GM21529 (cell line): Measurements from ENCODE around the gene F8.
A peak's percentile ranks its signal among the peaks of the same experiment; 100 is the strongest.
"Not testable (repeated sequence)": the region's sequence is repeated elsewhere in the genome, so short reads cannot be mapped to it uniquely, and the experiment has no call there.

Source experiments
- ATAC-seq: cut with Tn5 transposase; IDR thresholded peaks from one replicate; pipeline ENCODE4 v1.9.1; 2021; ENCODE audit not compliant: unreplicated experiment

The F8 gene

DNA sequence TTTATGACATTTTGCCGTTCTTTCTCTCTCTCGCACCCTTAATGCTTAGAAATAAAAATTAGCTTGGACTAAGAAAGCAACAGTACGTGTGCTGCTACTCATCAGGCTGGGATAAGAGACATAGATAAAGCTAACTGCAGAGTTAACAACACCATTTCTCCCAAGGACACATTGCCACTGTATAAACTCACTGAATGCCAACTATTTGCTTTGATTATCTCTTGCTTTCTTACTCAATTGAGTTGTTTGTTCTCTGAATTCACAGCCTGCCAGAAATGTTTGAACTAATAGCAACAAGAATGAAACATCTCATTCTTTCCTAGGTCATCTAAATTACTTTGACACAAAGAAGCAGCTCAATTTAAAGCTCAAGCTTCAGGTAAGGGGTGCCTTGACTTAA lies 34.6 kb downstream of the F8 start:
- no peak for ATAC-seq

GRCh38 chrX:154986826-154987575 lies 35.5 kb downstream of the F8 start:
- no peak for ATAC-seq

- ATAC-seq, result no peak
Observed at GRCh38 chrX:154981116-154981411, 41.5 kb downstream of the F8 start.

DNA sequence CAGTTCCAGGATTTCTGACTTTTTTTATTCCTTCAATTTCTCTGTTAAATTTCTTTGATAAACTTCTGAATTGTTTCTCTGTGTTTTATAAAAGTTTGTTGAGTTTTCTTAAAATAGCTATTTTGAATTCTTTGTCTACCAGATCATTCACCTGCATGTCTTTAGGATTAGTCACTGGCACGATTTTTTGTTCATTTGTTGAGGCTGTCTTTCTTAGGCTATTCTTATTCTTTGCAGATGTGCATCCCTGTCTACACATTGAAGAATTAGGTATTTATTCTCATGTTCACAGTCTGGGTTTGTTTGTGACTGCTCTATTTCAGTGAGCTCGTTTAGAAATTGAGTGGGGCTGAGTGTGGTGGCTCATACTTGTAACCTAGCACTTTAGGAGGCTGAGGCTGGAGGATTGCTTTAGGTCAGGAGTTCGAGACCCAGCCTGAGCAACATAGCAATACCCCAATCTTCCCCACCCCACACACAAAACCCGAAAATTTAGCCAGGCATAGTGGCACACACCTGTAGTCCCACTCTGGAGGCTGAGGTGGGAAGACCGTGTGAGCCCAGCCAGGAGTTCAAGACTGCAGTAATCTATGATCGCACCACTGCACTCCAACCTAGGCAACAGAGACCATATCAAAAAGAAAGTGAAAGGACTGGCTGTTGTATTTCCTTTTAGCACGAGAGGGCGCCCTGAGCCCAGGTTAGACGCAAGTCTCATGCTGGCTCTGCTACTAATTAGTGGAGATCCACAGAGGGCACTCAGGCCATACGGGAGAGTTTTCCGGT lies 42.0 kb downstream of the F8 start:
- ATAC-seq, result peak; percentile 99

- ATAC-seq, result no peak
Observed at GRCh38 chrX:154979629-154980028, 42.9 kb downstream of the F8 start.

DNA sequence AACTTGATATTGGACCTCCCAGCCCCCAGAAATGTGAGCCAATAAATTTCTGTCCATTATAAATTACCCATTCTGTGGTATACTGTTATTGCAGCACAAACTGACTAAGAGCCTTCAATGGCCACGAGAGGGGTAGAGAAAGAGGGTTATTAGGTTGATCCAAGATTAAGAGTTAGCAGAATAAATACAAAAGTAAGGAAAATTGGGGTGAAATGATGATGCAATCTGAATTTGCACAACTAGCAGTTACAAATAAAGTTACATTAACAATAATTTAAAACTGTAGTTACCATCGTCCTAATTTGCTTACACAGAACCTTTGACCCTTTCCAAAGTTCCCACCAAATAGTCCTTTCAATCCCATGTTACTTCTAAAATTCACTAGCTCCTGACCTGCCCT lies 54.2 kb downstream of the F8 start:
- ATAC-seq, result no peak

DNA sequence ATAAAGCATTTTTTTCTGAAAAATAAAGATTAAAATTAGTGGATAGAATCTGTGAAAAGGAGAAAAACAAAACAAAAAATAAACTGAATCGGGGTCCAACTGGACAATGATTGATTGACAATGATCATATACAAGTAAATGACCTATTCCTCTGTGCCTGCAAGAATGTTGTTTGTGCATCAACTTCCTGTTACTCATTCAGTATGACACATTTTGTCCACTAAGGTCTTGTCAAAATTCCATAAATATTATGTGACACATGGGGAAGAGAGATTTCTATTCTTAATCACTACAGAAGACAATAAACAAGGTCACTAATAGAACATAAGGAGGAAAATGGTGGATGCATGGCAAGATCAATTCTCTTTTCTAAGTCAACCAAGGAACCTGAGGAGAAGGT lies 54.9 kb downstream of the F8 start:
- no peak for ATAC-seq

GRCh38 chrX:154961947-154962346 lies 60.6 kb downstream of the F8 start:
- ATAC-seq, result no peak

DNA sequence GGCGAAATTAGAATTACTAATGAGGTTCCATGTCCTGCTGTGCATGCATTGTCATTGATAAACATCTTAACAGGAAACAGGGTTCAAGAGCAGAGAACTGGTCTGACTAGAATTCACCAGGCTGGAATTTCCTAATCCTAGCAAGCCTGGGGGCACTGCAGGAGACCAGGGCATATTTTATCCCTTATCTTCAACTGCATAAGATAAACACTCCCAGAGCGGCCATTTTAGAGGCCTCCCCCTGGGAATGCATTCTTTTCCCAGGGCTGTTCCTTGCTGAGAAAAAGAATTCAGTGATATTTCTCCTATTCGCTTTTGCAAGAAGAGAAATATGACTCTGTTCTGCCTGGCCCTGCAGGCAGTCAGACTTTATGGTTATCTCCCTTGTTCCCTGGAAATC lies 66.7 kb downstream of the F8 start:
- ATAC-seq, result not testable (repeated sequence)

GRCh38 chrX:154939265-154939664 lies 83.3 kb downstream of the F8 start:
- not testable (repeated sequence) for ATAC-seq

DNA sequence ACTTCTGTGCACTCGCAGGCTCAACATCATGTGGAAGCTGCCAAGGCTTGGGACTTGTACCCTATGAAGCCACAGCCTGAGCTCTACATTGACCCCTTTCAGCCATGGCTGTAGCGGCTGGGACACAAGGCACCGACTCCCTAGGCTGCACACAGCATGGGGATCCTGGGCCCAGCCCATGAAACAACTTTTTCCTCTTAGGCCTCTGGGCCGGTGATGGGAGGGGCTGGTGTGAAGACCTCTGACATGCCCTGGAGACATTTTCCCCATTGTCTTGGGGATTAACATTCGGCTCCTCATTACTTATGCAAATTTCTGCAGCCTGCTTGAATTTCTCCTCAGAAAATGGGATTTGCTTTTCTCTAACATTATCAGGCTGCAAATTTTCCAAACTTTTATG lies 97.8 kb downstream of the F8 start:
- ATAC-seq, result not testable (repeated sequence)

GRCh38 chrX:154918060-154918483 lies 104.5 kb downstream of the F8 start:
- peak; percentile 68 for ATAC-seq

GRCh38 chrX:154914052-154914451 lies 108.5 kb downstream of the F8 start:
- no peak for ATAC-seq

DNA sequence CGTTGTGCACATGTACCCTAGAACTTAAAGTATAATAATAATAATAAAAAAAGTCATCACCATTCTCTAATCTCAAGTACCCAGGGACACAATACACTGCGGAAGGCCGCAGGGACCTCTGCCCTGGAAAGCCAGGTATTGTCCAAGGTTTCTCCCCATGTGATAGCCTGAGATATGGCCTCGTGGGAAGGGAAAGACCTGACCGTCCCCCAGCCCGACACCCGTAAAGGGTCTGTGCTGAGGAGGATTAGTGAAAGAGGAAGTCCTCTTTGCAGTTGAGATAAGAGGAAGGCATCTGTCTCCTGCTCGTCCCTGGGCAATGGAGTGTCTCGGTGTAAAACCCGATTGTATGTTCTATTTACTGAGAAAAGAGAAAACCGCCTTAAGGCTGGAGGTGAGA lies 112.0 kb downstream of the F8 start:
- ATAC-seq, result not testable (repeated sequence)

DNA sequence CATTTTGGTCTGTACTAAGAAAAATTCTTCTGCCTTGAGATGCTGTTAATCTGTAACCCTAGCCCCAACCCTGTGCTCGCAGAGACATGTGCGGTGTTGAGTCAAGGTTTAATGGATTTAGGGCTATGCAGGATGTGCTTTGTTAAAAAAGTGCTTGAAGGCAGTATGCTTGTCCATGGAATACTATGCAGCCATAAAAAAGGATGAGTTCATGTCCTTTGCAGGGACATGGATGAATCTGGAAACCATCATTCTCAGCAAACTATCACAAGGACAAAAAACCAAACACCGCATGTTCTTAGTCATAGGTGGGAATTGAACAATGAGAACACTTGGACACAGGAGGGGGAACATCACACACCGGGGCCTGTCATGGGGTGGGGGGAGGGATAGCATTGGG lies 112.5 kb downstream of the F8 start:
- not testable (repeated sequence) for ATAC-seq

DNA sequence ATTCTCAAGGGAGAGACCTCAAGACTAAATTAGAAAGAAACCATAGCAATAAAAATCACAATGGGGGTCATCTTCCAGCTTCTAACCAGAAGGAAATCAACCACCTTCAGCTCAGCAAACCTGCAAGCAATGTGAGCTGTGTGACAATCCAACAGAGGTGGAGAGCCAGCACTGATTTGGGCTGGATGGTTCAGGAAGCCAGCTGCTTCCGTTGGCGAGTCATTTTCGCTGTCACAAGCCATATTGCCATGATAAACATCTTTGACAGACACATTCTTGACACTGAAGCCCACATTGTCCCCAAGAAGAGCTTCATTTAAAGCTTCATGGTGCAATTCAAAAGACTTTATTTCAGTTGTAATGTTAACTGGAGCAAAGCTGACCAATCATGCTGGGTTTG lies 113.7 kb downstream of the F8 start:
- ATAC-seq, result no peak

DNA sequence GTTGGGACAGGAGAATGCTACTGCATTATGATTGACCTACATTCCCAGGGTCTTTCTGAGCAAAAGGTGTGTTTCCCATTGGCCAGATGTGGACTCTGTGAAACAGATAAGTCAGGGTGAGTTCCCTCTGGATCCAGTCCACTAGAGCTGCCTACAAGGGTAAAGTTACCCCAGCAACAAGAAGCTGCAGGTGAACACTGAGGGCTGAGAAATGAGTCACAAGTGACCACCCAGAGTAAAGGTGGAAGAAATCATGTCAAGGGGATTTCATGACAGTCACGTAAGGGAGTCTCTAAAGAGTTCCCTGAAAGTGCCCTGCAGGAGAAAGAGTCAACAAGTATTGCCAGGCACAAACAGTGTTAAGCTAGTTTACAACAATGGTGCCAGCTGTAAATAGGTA lies 120.1 kb downstream of the F8 start:
- ATAC-seq, result no peak

DNA sequence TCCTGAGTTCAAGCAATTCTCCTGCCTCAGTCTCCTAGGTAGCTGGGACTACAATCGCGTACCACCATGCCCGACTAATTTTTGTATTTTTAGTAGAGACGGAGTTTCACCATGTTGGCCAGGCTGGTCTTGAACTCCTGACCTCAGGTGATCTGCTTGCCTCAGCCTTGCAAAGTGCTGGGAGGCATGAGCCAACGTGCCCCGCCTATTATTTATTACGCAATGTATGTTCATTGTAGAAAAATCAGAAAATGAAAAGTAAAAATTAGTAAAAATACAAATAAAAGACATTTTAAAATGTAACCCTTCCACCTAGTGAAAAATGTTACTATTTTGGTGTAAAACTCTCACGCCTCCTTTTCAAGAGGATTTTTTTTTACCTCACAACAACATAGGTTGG lies 122.2 kb downstream of the F8 start:
- no peak for ATAC-seq

DNA sequence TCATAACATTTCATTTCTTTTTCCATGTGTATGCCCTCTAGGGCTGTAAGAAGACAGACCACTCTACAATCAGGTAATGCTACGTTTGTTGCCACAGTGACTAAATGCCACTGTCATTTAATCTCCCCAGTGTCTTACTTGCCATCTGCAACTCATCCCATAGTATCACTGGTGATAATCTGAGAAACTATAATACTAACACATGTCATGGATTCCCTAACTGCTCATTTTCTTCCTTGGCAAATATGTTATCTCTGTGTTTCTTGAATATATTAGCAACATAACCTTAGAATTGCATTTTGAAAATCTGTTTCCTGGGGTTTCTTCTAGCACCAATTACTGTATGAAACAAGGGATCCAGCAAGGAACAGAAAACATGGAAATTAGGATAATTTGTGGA lies 130.2 kb downstream of the F8 start:
- ATAC-seq, result no peak

DNA sequence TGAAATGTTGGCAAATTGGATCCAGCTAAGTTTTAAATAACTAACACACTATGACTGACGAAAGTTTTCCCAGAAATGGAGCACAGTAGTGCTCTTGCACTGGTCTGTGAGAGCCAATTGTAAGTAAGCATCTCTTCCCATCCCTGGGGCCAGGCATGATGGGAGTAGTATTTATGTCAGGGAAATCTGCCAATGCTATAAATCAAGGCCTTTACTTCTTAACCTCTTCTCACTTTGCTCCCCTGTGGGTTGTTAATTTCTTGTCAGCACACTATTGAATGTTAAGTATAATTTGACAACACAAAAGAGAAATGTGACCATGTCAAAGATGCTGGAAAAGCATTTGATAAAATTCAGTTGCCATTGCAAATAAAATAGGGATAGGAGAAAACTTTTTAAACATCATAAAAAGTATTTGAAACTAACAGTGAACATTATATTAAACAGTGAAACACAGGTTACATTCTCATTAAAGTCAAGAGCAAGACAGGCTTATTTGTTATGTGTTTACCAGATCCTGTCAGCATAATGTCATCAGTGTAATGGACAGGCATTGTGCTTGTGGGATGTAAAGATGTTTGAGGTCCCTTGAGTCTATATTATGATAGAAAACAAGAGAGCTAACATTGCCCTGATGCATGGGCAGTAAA lies 131.4 kb downstream of the F8 start:
- ATAC-seq, result no peak

- peak; percentile 53 for ATAC-seq
Observed at GRCh38 chrX:154886789-154887221, 135.7 kb downstream of the F8 start.
